ENCODE measurements around the gene UNCX.

GRCh38 chr7:1220977-1221745 lies 11.5 kb upstream of the UNCX start:
- TF ChIP-seq CHD7 (IDR thresholded peaks at IDR 0.05; ENCODE audit: insufficient replicate concordance, low read length): no peak
- no peak for TF ChIP-seq CTCF (IDR thresholded peaks at IDR 0.05; ENCODE audit: control extremely low read depth in 1 of 3, insufficient read depth in 1 of 3, low read depth in 1 of 3, low read length in 3 of 3)
- no peak for TF ChIP-seq POLR2AphosphoS5 (IDR thresholded peaks at IDR 0.05; ENCODE audit: low read depth, low read length)
- TF ChIP-seq SP1 (IDR thresholded peaks at IDR 0.05; ENCODE audit: low read depth, low read length): no peak
- no peak for TF ChIP-seq YY1 (IDR thresholded peaks at IDR 0.05; ENCODE audit: low read depth, low read length)
- TF ChIP-seq CEBPB (IDR thresholded peaks at IDR 0.05; ENCODE audit: low read depth, low read length): no peak
- TF ChIP-seq ZNF274 (IDR thresholded peaks at IDR 0.05; ENCODE audit: borderline replicate concordance, extremely low read depth, low read length): no peak
- no peak for TF ChIP-seq GTF2F1 (IDR thresholded peaks at IDR 0.05; ENCODE audit: borderline replicate concordance, low read depth, low read length)
- TF ChIP-seq ATF2 (IDR thresholded peaks at IDR 0.05; ENCODE audit: low read length): no peak
